Adrenal gland (tissue), 5 donors: ENCODE results near the gene ARMC9.
"Not testable (repeated sequence)": the region's sequence is repeated elsewhere in the genome, so short reads cannot be mapped to it uniquely, and the experiment has no call there.

Experiments
- CTCF ChIP-seq, 6 experiments: fragments of 450-650 bp in 4 of 6; fragments of 200-600 bp in 2 of 6; sonication (generic) in 1 of 6; IDR thresholded peaks; 1 replicate in 5 of 6; 2 replicates in 1 of 6; pipeline versions ENCODE4 v1.5.1 to v1.8.0; 2016 to 2021; ENCODE audit warnings: antibody characterized with exemption in 6 of 6, mild to moderate bottlenecking in 2 of 6, moderate library complexity in 1 of 6
- POLR2A ChIP-seq, 2 donors: fragments of 450-650 bp; IDR thresholded peaks; one replicate each; pipeline ENCODE4 v1.6.1; 2017; ENCODE audit warnings: antibody characterized with exemption in 2 of 2, mild to moderate bottlenecking in 2 of 2, moderate library complexity in 1 of 2
- donor health status: DM: no; HTN: no; CAD: no.

DNA sequence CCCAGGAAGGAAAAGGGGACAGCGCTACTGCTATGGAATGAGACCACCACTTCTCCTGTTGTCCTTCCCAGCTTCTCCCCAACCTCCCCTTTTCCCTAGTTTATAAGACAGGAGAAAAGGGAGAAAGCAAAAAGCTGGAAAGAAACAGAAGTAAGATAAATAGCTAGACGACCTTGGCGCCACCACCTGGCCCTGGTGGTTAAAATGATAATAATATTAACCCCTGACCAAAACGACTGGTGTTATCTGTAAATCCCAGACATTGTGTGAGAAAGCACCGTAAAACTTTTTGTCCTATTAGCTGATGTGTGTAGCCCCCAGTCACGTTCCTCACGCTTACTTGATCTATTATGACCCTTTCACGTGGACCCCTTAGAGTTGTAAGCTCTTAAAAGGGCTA is 202.2 kb downstream of the ARMC9 start:
- peak in 2 of 6 experiments; percentile 9 to 17 for TF ChIP-seq CTCF (IDR thresholded peaks at IDR 0.05)
- not testable (repeated sequence) for TF ChIP-seq POLR2A (IDR thresholded peaks at IDR 0.05)
